GM19239 (cell line): Measurements from ENCODE around the gene COL4A5.
"Not testable (repeated sequence)": the region's sequence is repeated elsewhere in the genome, so short reads cannot be mapped to it uniquely, and the experiment has no call there.

Experiments used
- DNase-seq: peaks from one replicate; pipeline ENCODE4 v3.0.0; 2011; ENCODE audit warnings: low spot score; ENCODE audit not compliant: insufficient read length
- FAIRE-seq: peaks from 2 replicates; lab custom pipeline; 2011; peaks lifted over from hg19 to GRCh38; lab: Jason Lieb, UNC

COL4A5 gene

DNA sequence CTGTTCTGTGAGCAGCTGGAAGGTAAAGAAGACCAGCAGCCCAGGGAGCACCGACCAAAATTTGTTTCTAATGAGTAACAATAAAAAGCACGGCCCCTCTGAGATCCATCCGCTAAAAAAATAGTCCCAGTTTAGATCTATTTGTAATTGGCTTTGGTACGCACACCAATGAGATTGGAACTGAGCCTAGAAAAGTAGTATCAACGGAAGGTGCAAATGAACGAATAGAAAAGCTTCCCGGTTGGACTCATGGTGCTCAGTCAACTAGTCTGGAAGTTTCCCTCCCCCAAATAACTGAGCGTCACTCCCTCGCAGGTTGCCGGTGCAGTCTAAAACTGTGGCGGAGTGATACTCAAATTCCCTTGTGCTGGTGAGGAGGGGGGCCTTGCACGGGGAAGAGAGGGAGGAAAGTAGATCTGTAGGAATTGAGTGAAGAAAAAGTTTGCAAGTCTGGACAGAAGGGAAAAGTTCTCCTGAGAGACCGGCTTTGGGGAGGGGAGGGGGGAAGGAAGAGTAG, at the start of gene COL4A5:
Gene COL4A5 (plus strand): TSS at position 413 of the 517 bp plus-strand sequence. CDS start 288 bp downstream, outside the sequence.
- FAIRE-seq (no peak), DNase-seq (no peak)

GRCh38 chrX:108390976-108391717, 48.5 kb upstream of the COL4A5 start:
- DNase-seq, FAIRE-seq: not testable (repeated sequence)

DNA sequence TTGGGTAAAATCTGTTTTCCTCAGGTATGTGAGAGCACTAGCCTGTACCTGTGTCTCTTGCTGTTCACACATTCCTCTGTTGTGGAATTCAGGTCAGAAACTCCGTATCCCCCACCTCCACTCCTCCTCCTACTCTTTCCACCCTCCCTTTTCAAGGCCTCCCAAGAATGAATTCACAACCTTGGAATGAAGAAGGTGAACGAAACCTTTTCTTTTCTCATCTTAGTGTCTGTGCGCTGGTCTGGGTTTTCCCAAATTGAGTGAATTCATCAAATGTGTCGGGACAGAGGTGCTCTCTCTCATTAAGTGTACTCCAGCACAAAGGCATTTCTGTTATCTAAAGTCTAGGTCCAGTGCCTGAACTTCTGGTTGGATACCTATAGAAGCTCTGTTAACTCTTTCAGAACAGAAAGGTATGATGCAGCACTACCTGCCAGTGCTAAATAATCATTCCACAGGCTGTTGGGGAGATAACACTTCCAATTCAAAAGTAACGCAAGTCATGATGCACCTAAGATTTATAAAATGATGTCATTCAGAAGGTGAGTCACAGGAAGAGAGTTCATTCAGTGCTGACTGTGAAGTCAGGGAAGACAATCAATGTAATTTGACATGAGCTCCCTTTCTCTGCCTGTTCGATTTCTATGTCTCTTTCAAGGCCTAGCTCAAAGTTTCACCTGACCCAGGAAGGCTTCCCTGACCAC, 43.3 kb upstream of the COL4A5 start:
- no peak for FAIRE-seq
- DNase-seq: no peak

- FAIRE-seq (no peak), DNase-seq (no peak)
These were observed 42.7 kb upstream of the COL4A5 start for GRCh38 chrX:108396986-108397385.

GRCh38 chrX:108397627-108398391, 41.8 kb upstream of the COL4A5 start:
- FAIRE-seq (no peak), DNase-seq (no peak)

- FAIRE-seq: no peak
- no peak for DNase-seq
These were observed 40.0 kb upstream of the COL4A5 start for GRCh38 chrX:108399418-108400165.

DNA sequence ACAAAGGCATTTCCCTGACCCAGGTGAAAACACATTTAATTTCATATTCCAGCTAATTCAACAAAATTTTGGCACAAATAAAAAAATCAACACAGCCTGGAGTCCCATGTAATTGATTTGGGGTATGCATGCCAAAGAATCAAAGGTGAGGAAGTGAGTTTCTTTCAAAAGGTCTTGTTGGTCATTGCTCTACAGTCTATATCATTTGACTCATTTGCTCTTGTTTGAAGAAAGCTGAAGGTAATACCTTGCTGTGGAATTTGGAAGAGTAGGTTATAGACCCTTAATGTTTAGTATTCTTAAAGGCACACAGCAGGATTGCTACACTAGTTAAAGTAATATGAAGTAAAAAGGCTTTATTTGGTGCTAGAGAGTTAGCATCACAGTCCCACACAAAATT, 26.9 kb upstream of the COL4A5 start:
- no peak for FAIRE-seq

DNA sequence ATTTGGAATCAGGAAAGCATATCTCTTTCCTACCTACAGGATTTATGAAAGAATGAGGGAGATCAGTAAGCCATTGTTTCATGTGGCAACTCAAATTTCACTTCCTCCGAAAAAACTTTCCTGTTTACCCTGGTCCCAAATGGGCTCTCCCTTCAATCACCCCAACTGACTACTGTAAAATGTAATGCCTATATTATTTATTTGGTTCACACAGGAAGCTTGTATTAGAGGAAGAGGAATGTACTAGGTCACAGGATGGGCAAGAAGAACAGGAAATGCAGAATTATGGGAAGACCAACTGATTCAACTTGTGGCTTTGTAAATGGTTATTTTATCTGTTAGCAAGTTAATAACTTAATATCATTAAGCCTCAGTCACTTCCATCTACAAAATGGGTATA, 24.5 kb upstream of the COL4A5 start:
- FAIRE-seq: no peak
- no peak for DNase-seq

More for the DNA sequence above, 26.9 kb upstream of the COL4A5 start:
- DNase-seq: no peak

DNA sequence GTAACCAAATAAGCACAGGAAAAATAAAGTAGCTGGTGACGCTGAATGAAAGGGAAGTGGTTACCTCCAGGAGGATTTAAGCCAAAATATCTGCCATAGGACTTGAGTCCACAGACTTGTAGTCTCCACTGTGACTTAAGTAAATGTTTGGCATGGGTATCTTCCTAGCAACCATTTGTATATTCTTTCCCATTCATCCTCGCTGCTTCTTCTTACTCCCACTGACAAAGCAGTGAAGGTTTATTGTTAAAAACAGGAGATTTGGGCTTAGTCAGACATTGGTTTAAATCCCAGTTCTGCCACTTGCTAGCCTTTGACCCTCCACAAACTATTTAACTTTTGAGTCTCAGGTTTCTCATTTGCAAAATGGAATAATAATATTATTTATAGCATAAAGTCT, 23.7 kb upstream of the COL4A5 start:
- FAIRE-seq: no peak
- DNase-seq: no peak

- FAIRE-seq: no peak
- no peak for DNase-seq
These were observed 22.4 kb upstream of the COL4A5 start for GRCh38 chrX:108417257-108417656.

DNA sequence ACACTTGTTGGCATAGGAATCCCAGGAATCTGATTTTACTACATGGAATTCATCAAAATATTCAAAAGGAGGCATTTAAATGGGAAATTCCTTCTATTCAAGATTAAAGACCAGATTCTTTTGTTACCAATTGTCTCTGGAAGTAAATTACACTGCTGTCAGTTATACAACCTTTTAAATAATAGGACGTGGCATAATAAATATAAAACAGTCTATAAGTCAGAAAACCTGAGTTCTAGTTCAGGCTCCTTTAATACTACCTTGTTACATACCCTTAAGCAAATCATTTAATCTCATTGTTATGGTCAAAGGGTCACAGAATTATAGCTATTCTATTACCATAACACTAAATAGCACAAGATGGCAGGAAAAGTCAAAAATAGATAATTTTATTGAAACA, 20.2 kb upstream of the COL4A5 start:
- DNase-seq (no peak), FAIRE-seq (no peak)

DNA sequence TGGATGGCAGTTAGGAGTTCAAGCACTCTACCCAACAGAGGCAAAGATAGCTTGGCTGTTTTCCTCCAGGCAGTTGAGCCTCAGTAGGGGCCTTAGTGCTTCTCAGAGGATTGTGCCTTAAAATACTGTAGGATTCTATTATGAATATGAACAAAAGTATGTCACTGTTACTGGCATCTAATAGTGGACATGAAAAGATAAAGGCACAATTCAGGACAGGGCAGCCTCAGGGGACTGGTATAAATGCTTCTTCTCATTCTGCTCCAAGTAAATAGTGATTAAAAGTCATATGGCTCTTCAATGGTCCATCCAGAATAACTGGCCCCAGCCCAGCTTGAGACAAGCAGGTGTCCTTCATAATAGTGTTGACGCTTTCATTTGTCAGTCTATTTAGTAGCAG, 19.2 kb upstream of the COL4A5 start:
- FAIRE-seq: no peak
- no peak for DNase-seq

GRCh38 chrX:108426262-108426661, 13.4 kb upstream of the COL4A5 start:
- no peak for FAIRE-seq
- DNase-seq: no peak

- no peak for DNase-seq
- FAIRE-seq: no peak
These were observed 4.4 kb upstream of the COL4A5 start for GRCh38 chrX:108435261-108435660.

- no peak for DNase-seq
These were observed 2.1 kb upstream of the COL4A5 start for GRCh38 chrX:108437349-108438109.

DNA sequence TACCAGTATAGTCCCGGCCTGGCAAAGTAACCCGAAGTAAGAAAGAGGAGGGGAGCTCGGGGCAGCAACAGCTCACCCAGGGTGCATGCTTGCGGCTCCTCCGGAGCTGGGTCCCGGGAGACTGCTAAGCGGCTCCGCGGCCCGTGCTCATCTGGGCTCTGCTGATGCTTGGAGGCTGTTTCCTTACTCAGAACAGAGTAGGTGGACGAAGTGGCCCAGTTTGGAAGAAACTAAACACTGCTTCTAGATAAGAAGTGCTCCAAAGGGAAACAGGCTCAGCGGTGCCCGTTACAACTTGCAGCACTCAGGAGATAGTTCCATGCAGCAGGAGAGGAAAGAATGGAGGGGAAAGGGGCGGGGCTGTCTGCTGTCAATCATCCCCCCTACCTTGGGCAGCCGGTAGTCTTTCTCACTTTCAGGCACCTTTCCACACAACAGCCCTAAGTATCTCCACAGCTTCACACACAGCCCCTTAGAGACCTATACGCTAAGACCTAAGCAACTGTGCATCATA, 1.5 kb upstream of the COL4A5 start, which contains the start of gene COL4A6:
Gene COL4A6 (minus strand): TSS at position 313 of the 514 bp plus-strand sequence. CDS start 226 bp downstream, at position 87.
- no peak for DNase-seq
- no peak for FAIRE-seq

More at GRCh38 chrX:108437349-108438109, 2.1 kb upstream of the COL4A5 start:
- FAIRE-seq: no peak

- no peak for DNase-seq
- FAIRE-seq: no peak
These were observed 491 bp downstream of the COL4A5 start for GRCh38 chrX:108439961-108440696.

- DNase-seq (no peak), FAIRE-seq (no peak)
These were observed 3.3 kb downstream of the COL4A5 start for GRCh38 chrX:108442901-108443464.
